ENCODE measurements around the gene IRF8. TPM values are rescaled to one million over a fixed set of nuclear protein-coding genes. Genes with fewer than 3 reads are reported as not detected.
"Not testable (repeated sequence)": the region's sequence is repeated elsewhere in the genome, so short reads cannot be mapped to it uniquely, and the experiment has no call there.

IRF8 gene
- total RNA-seq, 1 donor from 2014 or later, result 0.59 TPM

- no peak overlapping the region for H3K4me3 Mint-ChIP-seq (ENCODE audit: unreplicated experiment)
- no peaks in the 10 kb centered on the region for H3K4me1 Mint-ChIP-seq (ENCODE audit: low read depth, unreplicated experiment)
- Histone ChIP-seq H2AFZ (ENCODE audit: low read depth, low read length) (no peak overlapping the region), H3K9ac (ENCODE audit: low read length) (no peak overlapping the region), H3K4me1 (ENCODE audit: insufficient read depth, low read length) (no peaks in the 10 kb centered on the region), H3K9me3 (ENCODE audit: insufficient read depth, low read depth, low read length) (peaks cover 2% of the 10 kb centered on the region), H4K20me1 (ENCODE audit: insufficient read depth, low read length) (no peaks in the 10 kb centered on the region), H3K36me3 (ENCODE audit: insufficient read depth, low read length) (no peaks in the 10 kb centered on the region), H3K4me3 (ENCODE audit: insufficient read depth, low read depth, low read length) (no peak overlapping the region), H3K27ac (ENCODE audit: low read depth, low read length) (no peak overlapping the region), H3K4me2 (ENCODE audit: low read length) (no peak overlapping the region), H3K27me3 (ENCODE audit: insufficient read depth, low read length) (peaks cover 27% of the 10 kb centered on the region), H3K79me2 (ENCODE audit: insufficient read depth, low read length) (no peaks in the 10 kb centered on the region)
- DNase-seq (ENCODE audit: low read depth) (no peak), FAIRE-seq (no peak)
- peaks cover 23% of the 10 kb centered on the region for H3K9me3 Mint-ChIP-seq (ENCODE audit: unreplicated experiment)
- TF ChIP-seq EZH2 (IDR thresholded peaks at IDR 0.05; ENCODE audit: insufficient read depth, low read length), result no peak
- TF ChIP-seq, protein P1, sequence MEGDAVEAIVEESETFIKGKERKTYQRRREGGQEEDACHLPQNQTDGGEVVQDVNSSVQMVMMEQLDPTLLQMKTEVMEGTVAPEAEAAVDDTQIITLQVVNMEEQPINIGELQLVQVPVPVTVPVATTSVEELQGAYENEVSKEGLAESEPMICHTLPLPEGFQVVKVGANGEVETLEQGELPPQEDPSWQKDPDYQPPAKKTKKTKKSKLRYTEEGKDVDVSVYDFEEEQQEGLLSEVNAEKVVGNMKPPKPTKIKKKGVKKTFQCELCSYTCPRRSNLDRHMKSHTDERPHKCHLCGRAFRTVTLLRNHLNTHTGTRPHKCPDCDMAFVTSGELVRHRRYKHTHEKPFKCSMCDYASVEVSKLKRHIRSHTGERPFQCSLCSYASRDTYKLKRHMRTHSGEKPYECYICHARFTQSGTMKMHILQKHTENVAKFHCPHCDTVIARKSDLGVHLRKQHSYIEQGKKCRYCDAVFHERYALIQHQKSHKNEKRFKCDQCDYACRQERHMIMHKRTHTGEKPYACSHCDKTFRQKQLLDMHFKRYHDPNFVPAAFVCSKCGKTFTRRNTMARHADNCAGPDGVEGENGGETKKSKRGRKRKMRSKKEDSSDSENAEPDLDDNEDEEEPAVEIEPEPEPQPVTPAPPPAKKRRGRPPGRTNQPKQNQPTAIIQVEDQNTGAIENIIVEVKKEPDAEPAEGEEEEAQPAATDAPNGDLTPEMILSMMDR (IDR thresholded peaks at IDR 0.05; ENCODE audit: insufficient read depth, low read depth, low read length), result no peak
- H3K27me3 Mint-ChIP-seq (ENCODE audit: low read depth, unreplicated experiment), result peaks cover 64% of the 10 kb centered on the region
- H3K27ac Mint-ChIP-seq (ENCODE audit: unreplicated experiment), result no peak overlapping the region
- peaks cover 3% of the 10 kb centered on the region for H3K36me3 Mint-ChIP-seq (ENCODE audit: low read depth, unreplicated experiment)
These were observed 43.1 kb downstream of the IRF8 start for GRCh38 chr16:85941863-85942644.

GRCh38 chr16:85942659-85943058, 43.7 kb downstream of the IRF8 start:
- H3K36me3 Mint-ChIP-seq (ENCODE audit: low read depth, unreplicated experiment); DNase-seq (ENCODE audit: low read depth); H3K27ac Mint-ChIP-seq (ENCODE audit: unreplicated experiment); H4K20me1 ChIP-seq (ENCODE audit: insufficient read depth, low read length); H3K4me3 ChIP-seq (ENCODE audit: insufficient read depth, low read depth, low read length); H3K4me2 ChIP-seq (ENCODE audit: low read length); H3K4me1 Mint-ChIP-seq (ENCODE audit: low read depth, unreplicated experiment); FAIRE-seq; H3K9ac ChIP-seq (ENCODE audit: low read length); H3K4me3 Mint-ChIP-seq (ENCODE audit: unreplicated experiment); H3K4me1 ChIP-seq (ENCODE audit: insufficient read depth, low read length); H2AFZ ChIP-seq (ENCODE audit: low read depth, low read length); H3K79me2 ChIP-seq (ENCODE audit: insufficient read depth, low read length); H3K27ac ChIP-seq (ENCODE audit: low read depth, low read length); H3K9me3 ChIP-seq (ENCODE audit: insufficient read depth, low read depth, low read length); H3K36me3 ChIP-seq (ENCODE audit: insufficient read depth, low read length): not testable (repeated sequence)
- Mint-ChIP-seq H3K9me3 (ENCODE audit: unreplicated experiment) (peaks cover 18% of the 10 kb centered on the region), H3K27me3 (ENCODE audit: low read depth, unreplicated experiment) (peaks cover 63% of the 10 kb centered on the region)
- H3K27me3 ChIP-seq (ENCODE audit: insufficient read depth, low read length), result peaks cover 23% of the 10 kb centered on the region

DNA sequence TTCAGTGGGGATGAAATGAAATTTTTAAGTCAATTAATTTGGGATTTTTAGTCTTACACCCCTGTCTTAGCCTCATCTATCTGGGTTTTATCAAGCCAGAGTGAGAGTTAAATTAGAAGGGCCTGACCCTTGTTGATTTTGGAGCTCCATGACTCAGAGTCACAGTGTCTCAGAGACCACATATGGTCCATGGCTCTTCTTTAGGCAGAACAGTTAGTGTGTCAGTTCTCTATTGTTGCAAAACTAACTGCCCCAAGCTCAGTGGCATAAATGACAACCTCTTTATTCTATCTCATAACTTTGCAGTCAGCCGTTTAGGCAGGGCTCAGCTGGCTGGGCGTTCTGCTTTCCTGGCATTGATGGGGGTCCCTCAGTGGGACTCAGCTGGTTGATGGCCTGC, 44.7 kb downstream of the IRF8 start:
- Histone ChIP-seq H4K20me1 (ENCODE audit: insufficient read depth, low read length) (no peaks in the 10 kb centered on the region), H3K27ac (ENCODE audit: low read depth, low read length) (no peak overlapping the region), H3K4me3 (ENCODE audit: insufficient read depth, low read depth, low read length) (no peak overlapping the region), H3K9ac (ENCODE audit: low read length) (no peak overlapping the region), H2AFZ (ENCODE audit: low read depth, low read length) (no peak overlapping the region), H3K36me3 (ENCODE audit: insufficient read depth, low read length) (no peaks in the 10 kb centered on the region), H3K4me1 (ENCODE audit: insufficient read depth, low read length) (no peaks in the 10 kb centered on the region), H3K79me2 (ENCODE audit: insufficient read depth, low read length) (no peaks in the 10 kb centered on the region), H3K27me3 (ENCODE audit: insufficient read depth, low read length) (peaks cover 23% of the 10 kb centered on the region), H3K9me3 (ENCODE audit: insufficient read depth, low read depth, low read length) (peaks cover 2% of the 10 kb centered on the region), H3K4me2 (ENCODE audit: low read length) (no peak overlapping the region)
- Mint-ChIP-seq H3K4me1 (ENCODE audit: low read depth, unreplicated experiment) (no peaks in the 10 kb centered on the region), H3K9me3 (ENCODE audit: unreplicated experiment) (peaks cover 14% of the 10 kb centered on the region), H3K27ac (ENCODE audit: unreplicated experiment) (no peak overlapping the region), H3K27me3 (ENCODE audit: low read depth, unreplicated experiment) (peaks cover 69% of the 10 kb centered on the region), H3K4me3 (ENCODE audit: unreplicated experiment) (no peak overlapping the region), H3K36me3 (ENCODE audit: low read depth, unreplicated experiment) (peaks cover 3% of the 10 kb centered on the region)
- DNase-seq (ENCODE audit: low read depth) (no peak), FAIRE-seq (no peak)
- no peak for TF ChIP-seq EZH2 (IDR thresholded peaks at IDR 0.05; ENCODE audit: insufficient read depth, low read length)
- TF ChIP-seq, protein P1 (IDR thresholded peaks at IDR 0.05; ENCODE audit: insufficient read depth, low read depth, low read length), result no peak

All from astrocyte (in vitro differentiated cells and primary cell).